Esophagus muscularis mucosa (tissue), 4 donors: Measurements from ENCODE around the gene BBLN. TPM values are rescaled to one million over a fixed set of nuclear protein-coding genes. Genes with fewer than 3 reads are reported as not detected.

Experiments used
- DNase-seq: peaks from one replicate; pipeline ENCODE4 v3.0.0-alpha.2; 2017; ENCODE audit errors: extremely low spot score
- H3K27ac ChIP-seq, 4 donors: fragments of 200-600 bp; sonication (generic); replicated peaks in 1 of 4; 1 replicate in 3 of 4; 2 replicates in 1 of 4; pipeline ENCODE4 v1.5.1; 2016 to 2019; ENCODE audit warnings: mild to moderate bottlenecking in 1 of 4
- H3K27me3 ChIP-seq, 4 donors: fragments of 200-600 bp; sonication (generic); one replicate each; pipeline versions ENCODE4 v1.5.1 to v1.6.0; 2016 to 2019
- H3K36me3 ChIP-seq, 4 donors: fragments of 200-600 bp; sonication (generic); one replicate each; pipeline ENCODE4 v1.5.1; 2016 to 2019
- H3K4me1 ChIP-seq, 4 donors: fragments of 200-600 bp; sonication (generic); one replicate each; pipeline ENCODE4 v1.5.1; 2016 to 2019
- H3K4me3 ChIP-seq, 4 donors: fragments of 200-600 bp; sonication (generic); 1 replicate in 2 of 4; 2 replicates in 2 of 4; pipeline ENCODE4 v1.5.1; 2016 to 2019; ENCODE audit warnings: mild to moderate bottlenecking in 4 of 4, moderate library complexity in 1 of 4
- H3K9me3 ChIP-seq, 4 donors: fragments of 200-600 bp; sonication (generic); 1 replicate in 3 of 4; 2 replicates in 1 of 4; pipeline ENCODE4 v1.5.1; 2016 to 2019
- CTCF ChIP-seq, 3 experiments: fragments of 200-600 bp in 2 of 3; fragments of 450-650 bp in 1 of 3; sonication (generic) in 2 of 3; IDR thresholded peaks; one replicate each; pipeline ENCODE4 v1.5.1; 2017 to 2019; ENCODE audit warnings: antibody characterized with exemption in 3 of 3, mild to moderate bottlenecking in 2 of 3, moderate library complexity in 1 of 3
- EP300 ChIP-seq: sonication (generic); formaldehyde crosslinking; IDR thresholded peaks from one replicate; pipeline ENCODE4 v1.6.1; 2017; ENCODE audit warnings: antibody characterized with exemption
- POLR2A ChIP-seq: fragments of 450-650 bp; IDR thresholded peaks from one replicate; pipeline ENCODE4 v1.6.1; 2017; ENCODE audit warnings: antibody characterized with exemption, moderate library complexity, mild to moderate bottlenecking, low read depth
- POLR2AphosphoS5 ChIP-seq, 2 donors: sonication (generic); formaldehyde crosslinking; IDR thresholded peaks; one replicate each; pipeline ENCODE4 v1.6.1; 2017; ENCODE audit warnings: antibody characterized with exemption in 2 of 2
- WGBS: methylation state at CpG from one replicate; pipeline ENCODE4 v1.1.5; 2018; 5-methylcytosine and 5-hydroxymethylcytosine counted together
- intact Hi-C: fragments of 100-400 bp; cut with DNase I; formaldehyde crosslinking; loops from one replicate; pipeline ENCODE4 v1.15.1; 2023
- total RNA-seq, 4 donors: library from RNA; depleted of rRNA; stranded (reverse); fragments of >200 nt; gene quantifications; one replicate each; pipeline versions ENCODE4 v1.1.0 to v1.2.1, GENCODE V29; 2016

Gene BBLN
- total RNA-seq, 4 donors from 2014 or later: 132 to 213 (median 148) TPM

- Histone ChIP-seq H3K9me3 (no peaks in the 10 kb centered on the region), H3K4me1 (peaks cover 29 to 39% (median 38%) of the 10 kb centered on the region in 4 donors), H3K4me3 (no peak overlapping the region), H3K36me3 (peaks cover 14 to 50% (median 44%) of the 10 kb centered on the region in 4 donors), H3K27ac (peak overlapping the region in 1 of 4 donors; percentile 16), H3K27me3 (no peaks in the 10 kb centered on the region)
- 62% methylated on average over 15 of the region's 16 CpGs for WGBS
- no peak for TF ChIP-seq POLR2A
- peak; percentile 36 to 51 (median 47) for TF ChIP-seq CTCF (IDR thresholded peaks at IDR 0.05)
- intact Hi-C loops: no loop called here
- no peak for DNase-seq
These were observed 35.0 kb upstream of the BBLN start for GRCh38 chr9:128124873-128125579.

GRCh38 chr9:128125580-128126354 is 34.3 kb upstream of the BBLN start:
- Histone ChIP-seq H3K9me3 (no peaks in the 10 kb centered on the region), H3K27ac (peak overlapping the region in 2 of 4 donors; percentile 14 to 96), H3K4me3 (peak overlapping the region in 2 of 4 donors; percentile 32 to 98), H3K4me1 (peaks cover 29 to 39% (median 38%) of the 10 kb centered on the region in 4 donors), H3K36me3 (peaks cover 14 to 43% (median 38%) of the 10 kb centered on the region in 4 donors), H3K27me3 (no peaks in the 10 kb centered on the region)
- WGBS: 62% methylated on average over 5 of the region's 10 CpGs
- intact Hi-C loops: no loop called here
- no peak for DNase-seq
- TF ChIP-seq POLR2A (no peak), POLR2AphosphoS5 (IDR thresholded peaks at IDR 0.05) (no peak), EP300 (no peak), CTCF (IDR thresholded peaks at IDR 0.05) (no peak)

GRCh38 chr9:128127568-128127989 is 32.5 kb upstream of the BBLN start, which contains the start of gene PTGES2:
Gene PTGES2, minus strand, starts transcription at chr9:128127729. Its CDS starts 12 bp downstream, at chr9:128127717.
- peak within 1 kb of the TSS; percentile 90 to 98 (median 94) for H3K27ac ChIP-seq
- H3K9me3 ChIP-seq: no peaks in the 10 kb centered on the region
- no peak for DNase-seq
- TF ChIP-seq POLR2AphosphoS5 (IDR thresholded peaks at IDR 0.05) (peak in 1 of 2 donors; percentile 69), CTCF (IDR thresholded peaks at IDR 0.05) (peak in 1 of 3 experiments; percentile 3), EP300 (no peak), POLR2A (no peak)
- WGBS: no CpG with 5 or more reads among the region's 56 CpGs
- peaks cover 29 to 39% (median 38%) of the 10 kb centered on the region in 4 donors for H3K4me1 ChIP-seq
- intact Hi-C loops: no loop called here
- H3K4me3 ChIP-seq: peak within 1 kb of the TSS; percentile 77 to 99 (median 98)
- H3K36me3 ChIP-seq: peaks cover 9 to 25% (median 21%) of the 10 kb centered on the region in 4 donors
- peaks cover 0 to 12% (median 0%) of the 10 kb centered on the region in 4 donors for H3K27me3 ChIP-seq

- 0% methylated on average over 32 of the region's 82 CpGs for WGBS
- Histone ChIP-seq H3K9me3 (no peaks in the 10 kb centered on the region), H3K36me3 (peaks cover 3 to 18% (median 14%) of the 10 kb centered on the region in 4 donors), H3K4me1 (peaks cover 29 to 39% (median 38%) of the 10 kb centered on the region in 4 donors), H3K27me3 (peaks cover 0 to 12% (median 0%) of the 10 kb centered on the region in 4 donors), H3K4me3 (peak overlapping the region; percentile 77 to 99 (median 98)), H3K27ac (peak overlapping the region; percentile 90 to 98 (median 94))
- DNase-seq: peak; percentile 96
- intact Hi-C loops: no loop called here
- TF ChIP-seq POLR2A (peak; percentile 54), CTCF (IDR thresholded peaks at IDR 0.05) (peak in 1 of 3 experiments; percentile 24), POLR2AphosphoS5 (IDR thresholded peaks at IDR 0.05) (peak; percentile 46 to 73), EP300 (no peak)
These were observed 31.9 kb upstream of the BBLN start for GRCh38 chr9:128127990-128128835.
